Thyroid gland (tissue), 4 donors: Measurements from ENCODE around the gene SORCS2. TPM values are rescaled to one million over a fixed set of nuclear protein-coding genes. Genes with fewer than 3 reads are reported as not detected.

Source experiments
- DNase-seq, 2 donors: peaks; one replicate each; pipeline ENCODE4 v3.0.0-alpha.2; 2019
- H3K27ac ChIP-seq, 3 donors: fragments of 200-600 bp; sonication (generic); 1 replicate in 2 of 3; 2 replicates in 1 of 3; pipeline ENCODE4 v1.5.1; 2016 to 2019; ENCODE audit warnings: mild to moderate bottlenecking in 1 of 3, moderate library complexity in 1 of 3
- H3K27me3 ChIP-seq: fragments of 200-600 bp; sonication (generic); one replicate; pipeline ENCODE4 v1.5.1; 2019
- H3K36me3 ChIP-seq, 2 donors: fragments of 200-600 bp; sonication (generic); one replicate each; pipeline ENCODE4 v1.5.1; 2016 to 2019
- H3K4me1 ChIP-seq, 2 donors: fragments of 200-600 bp; sonication (generic); one replicate each; pipeline ENCODE4 v1.5.1; 2017 to 2019
- H3K4me3 ChIP-seq, 3 donors: fragments of 200-600 bp; sonication (generic); replicated peaks in 1 of 3; 1 replicate in 2 of 3; 2 replicates in 1 of 3; pipeline ENCODE4 v1.5.1; 2016; ENCODE audit warnings: mild to moderate bottlenecking in 1 of 3
- H3K9me3 ChIP-seq: fragments of 200-600 bp; sonication (generic); one replicate; pipeline ENCODE4 v1.5.1; 2017
- CTCF ChIP-seq, 6 experiments: fragments of 200-600 bp in 3 of 6; fragments of 450-650 bp in 3 of 6; sonication (generic) in 3 of 6; IDR thresholded peaks; one replicate each; pipeline ENCODE4 v1.5.1; 2016 to 2019; ENCODE audit warnings: antibody characterized with exemption in 6 of 6, mild to moderate bottlenecking in 2 of 6, inconsistent platforms in 1 of 6, moderate library complexity in 1 of 6
- POLR2A ChIP-seq, 2 donors: fragments of 450-650 bp; IDR thresholded peaks; one replicate each; pipeline ENCODE4 v1.6.1; 2017; ENCODE audit warnings: antibody characterized with exemption in 2 of 2, mild to moderate bottlenecking in 2 of 2, moderate library complexity in 1 of 2
- WGBS, 2 donors: methylation state at CpG; one replicate each; pipeline ENCODE4 v1.1.5; 2017; 5-methylcytosine and 5-hydroxymethylcytosine counted together
- intact Hi-C: fragments of 100-400 bp; cut with DNase I; formaldehyde crosslinking; loops from one replicate; pipeline ENCODE4 v1.15.1; 2023
- total RNA-seq, 4 donors: library from RNA; depleted of rRNA; stranded (reverse); fragments of >200 nt; gene quantifications; one replicate each; pipeline ENCODE4 v1.2.3, GENCODE V29; 2016

The SORCS2 gene
- total RNA-seq, 4 donors from 2014 or later = 1.7 to 13.6 (median 3.6) TPM

GRCh38 chr4:7170012-7170411, 22.3 kb upstream of the SORCS2 start:
- no peak for DNase-seq
- Histone ChIP-seq H3K27me3 (no peaks in the 10 kb centered on the region), H3K4me3 (no peak overlapping the region), H3K4me1 (peaks cover 3 to 4% of the 10 kb centered on the region in 2 donors), H3K9me3 (no peaks in the 10 kb centered on the region), H3K27ac (no peak overlapping the region), H3K36me3 (no peaks in the 10 kb centered on the region)
- TF ChIP-seq CTCF (IDR thresholded peaks at IDR 0.05) (no peak), POLR2A (IDR thresholded peaks at IDR 0.05) (no peak)
- WGBS, 2 donors = 84 to 85% methylated on average over 3 of the region's 3 CpGs
- intact Hi-C loops = no loop called here

GRCh38 chr4:7171191-7171900, 21.0 kb upstream of the SORCS2 start:
- TF ChIP-seq CTCF (IDR thresholded peaks at IDR 0.05) = no peak
- TF ChIP-seq POLR2A (IDR thresholded peaks at IDR 0.05) = no peak
- WGBS, 2 donors = 77 to 82% methylated on average over 4 of the region's 4 CpGs
- Histone ChIP-seq H3K4me1 (peaks cover 3 to 4% of the 10 kb centered on the region in 2 donors), H3K4me3 (no peak overlapping the region), H3K9me3 (no peaks in the 10 kb centered on the region), H3K27ac (no peak overlapping the region), H3K36me3 (no peaks in the 10 kb centered on the region), H3K27me3 (no peaks in the 10 kb centered on the region)
- no peak for DNase-seq
- intact Hi-C loops = no loop called here

- no peak overlapping the region for H3K27ac ChIP-seq
- H3K27me3 ChIP-seq = no peaks in the 10 kb centered on the region
- H3K36me3 ChIP-seq = no peaks in the 10 kb centered on the region
- TF ChIP-seq POLR2A (IDR thresholded peaks at IDR 0.05) (no peak), CTCF (IDR thresholded peaks at IDR 0.05) (no peak)
- no peak for DNase-seq
- intact Hi-C loops = no loop called here
- WGBS, 2 donors = 88 to 95% methylated on average over 5 to 6 of the region's 6 CpGs
- peaks cover 0 to under 1% of the 10 kb centered on the region in 2 donors for H3K4me1 ChIP-seq
- H3K9me3 ChIP-seq = no peaks in the 10 kb centered on the region
- H3K4me3 ChIP-seq = no peak overlapping the region
These were observed 19.8 kb upstream of the SORCS2 start for GRCh38 chr4:7172508-7172907.

GRCh38 chr4:7172946-7173345, 19.4 kb upstream of the SORCS2 start:
- intact Hi-C loops = no loop called here
- no peaks in the 10 kb centered on the region for H3K4me1 ChIP-seq
- H3K27me3 ChIP-seq = no peaks in the 10 kb centered on the region
- no peak overlapping the region for H3K27ac ChIP-seq
- TF ChIP-seq POLR2A (IDR thresholded peaks at IDR 0.05) (no peak), CTCF (IDR thresholded peaks at IDR 0.05) (no peak)
- 91 to 93% methylated on average over 13 of the region's 13 CpGs for WGBS, 2 donors
- DNase-seq = no peak
- H3K36me3 ChIP-seq = no peaks in the 10 kb centered on the region
- H3K4me3 ChIP-seq = no peak overlapping the region
- H3K9me3 ChIP-seq = no peaks in the 10 kb centered on the region

GRCh38 chr4:7173841-7174449, 18.4 kb upstream of the SORCS2 start:
- intact Hi-C loops = no loop called here
- no peak for DNase-seq
- WGBS, 2 donors = 64 to 83% methylated on average over 9 of the region's 9 CpGs

More at GRCh38 chr4:7173841-7174449, 18.4 kb upstream of the SORCS2 start:
- no peaks in the 10 kb centered on the region for H3K27me3 ChIP-seq
- no peaks in the 10 kb centered on the region for H3K36me3 ChIP-seq
- H3K4me3 ChIP-seq = no peak overlapping the region
- no peaks in the 10 kb centered on the region for H3K4me1 ChIP-seq
- TF ChIP-seq CTCF (IDR thresholded peaks at IDR 0.05) = no peak
- TF ChIP-seq POLR2A (IDR thresholded peaks at IDR 0.05) = no peak
- H3K27ac ChIP-seq = no peak overlapping the region
- H3K9me3 ChIP-seq = no peaks in the 10 kb centered on the region
